Retinal pigment epithelial cell (primary cell): ENCODE measurements around the gene PANK1.

Source experiments
- DNase-seq: peaks from one replicate; pipeline ENCODE4 v3.0.0-alpha.2; 2010; ENCODE audit warnings: low read depth
- H3K4me3 ChIP-seq: 2 replicates; pipeline ENCODE4 v1.5.1; 2011; ENCODE audit warnings: mild to moderate bottlenecking, low read length, control low read depth, moderate library complexity
- CTCF ChIP-seq: conservative IDR thresholded peaks from 2 replicates; pipeline ENCODE4 v1.5.1; 2011; ENCODE audit warnings: low read depth, low read length, control low read depth, inconsistent platforms

The PANK1 gene

GRCh38 chr10:89563861-89564478 is 81.1 kb downstream of the PANK1 start:
- DNase-seq, result no peak
- H3K4me3 ChIP-seq, result no peak overlapping the region
- TF ChIP-seq CTCF, result peak; percentile 67

- no peak for TF ChIP-seq CTCF
- no peak for DNase-seq
Measured at GRCh38 chr10:89563311-89563710, 81.7 kb downstream of the PANK1 start.

GRCh38 chr10:89556600-89556999 is 88.4 kb downstream of the PANK1 start:
- H3K4me3 ChIP-seq, result no peak overlapping the region
- TF ChIP-seq CTCF, result no peak
- no peak for DNase-seq

More at GRCh38 chr10:89563311-89563710, 81.7 kb downstream of the PANK1 start:
- H3K4me3 ChIP-seq, result no peak overlapping the region

GRCh38 chr10:89555688-89556445 is 89.2 kb downstream of the PANK1 start:
- DNase-seq, result no peak
- peak; percentile 36 for TF ChIP-seq CTCF
- H3K4me3 ChIP-seq, result no peak overlapping the region

GRCh38 chr10:89554433-89554832 is 90.6 kb downstream of the PANK1 start:
- DNase-seq, result no peak
- no peak for TF ChIP-seq CTCF
- H3K4me3 ChIP-seq, result no peak overlapping the region

GRCh38 chr10:89553064-89553734 is 91.8 kb downstream of the PANK1 start:
- H3K4me3 ChIP-seq, result no peak overlapping the region
- peak; percentile 93 for DNase-seq

More at GRCh38 chr10:89553064-89553734, 91.8 kb downstream of the PANK1 start:
- no peak for TF ChIP-seq CTCF
